ENCODE measurements around the gene FAT1.

FAT1 gene

DNA sequence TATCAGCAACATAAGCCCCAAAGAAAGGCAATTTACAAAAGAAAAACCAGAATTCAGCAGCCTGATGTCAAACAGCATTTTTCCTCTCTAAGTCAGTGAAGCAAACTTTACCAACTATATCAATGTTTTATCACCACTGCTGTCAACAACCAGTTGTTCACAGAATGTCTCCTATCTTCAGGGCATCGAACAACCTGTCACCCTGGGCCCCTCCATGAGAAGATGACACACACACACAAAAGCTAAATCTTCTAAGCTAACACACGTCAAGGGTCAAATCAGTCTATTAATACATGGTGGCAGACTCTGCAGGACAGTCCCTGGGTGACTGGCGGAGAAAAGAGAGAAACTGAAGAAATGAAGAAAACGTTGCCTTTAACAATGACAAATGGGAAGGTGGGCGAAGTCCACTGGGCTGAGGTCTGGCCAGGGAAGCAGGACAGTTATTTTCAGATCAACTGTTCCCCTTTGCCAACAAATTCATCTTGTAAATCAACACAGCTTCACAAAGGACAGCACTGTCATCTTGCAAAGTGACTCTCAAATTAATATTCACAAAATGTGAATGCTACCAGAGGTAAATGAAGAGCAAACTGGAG is 13.0 kb downstream of the FAT1 start:
- no peak overlapping the region for H3K27ac ChIP-seq
- no peak for TF ChIP-seq CTCF (conservative IDR thresholded peaks at IDR 0.05)

GRCh38 chr4:186709517-186709916 is 14.1 kb downstream of the FAT1 start:
- TF ChIP-seq CTCF (conservative IDR thresholded peaks at IDR 0.05): no peak

DNA sequence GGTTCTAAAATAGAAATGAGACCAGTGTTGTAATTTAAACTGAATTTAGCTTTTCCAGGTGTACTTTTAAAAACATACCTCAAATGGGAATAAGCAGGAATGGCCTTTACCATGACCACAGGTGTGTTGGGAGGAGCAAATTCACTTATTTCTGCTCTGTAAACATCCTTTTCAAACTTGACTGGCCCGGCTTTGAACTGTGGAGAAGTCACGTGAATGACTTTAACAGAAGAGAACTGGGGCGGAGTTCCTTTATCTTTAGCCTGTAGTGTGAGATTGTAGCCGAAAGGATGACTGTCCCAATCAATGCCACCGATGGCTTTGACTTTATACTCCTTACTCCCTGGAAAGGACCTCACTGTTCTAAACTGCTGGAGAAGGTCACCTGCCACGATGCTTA is 15.1 kb downstream of the FAT1 start:
- no peak for TF ChIP-seq CTCF (conservative IDR thresholded peaks at IDR 0.05)

More at GRCh38 chr4:186709517-186709916, 14.1 kb downstream of the FAT1 start:
- no peak overlapping the region for H3K27ac ChIP-seq

GRCh38 chr4:186707996-186708395 is 15.7 kb downstream of the FAT1 start:
- no peak overlapping the region for H3K27ac ChIP-seq

More for the DNA sequence above, 15.1 kb downstream of the FAT1 start:
- H3K27ac ChIP-seq: no peak overlapping the region

GRCh38 chr4:186707574-186707973 is 16.1 kb downstream of the FAT1 start:
- TF ChIP-seq CTCF (conservative IDR thresholded peaks at IDR 0.05): no peak

More at GRCh38 chr4:186707996-186708395, 15.7 kb downstream of the FAT1 start:
- TF ChIP-seq CTCF (conservative IDR thresholded peaks at IDR 0.05): no peak

GRCh38 chr4:186704057-186704456 is 19.6 kb downstream of the FAT1 start:
- H3K27ac ChIP-seq: no peak overlapping the region
- no peak for TF ChIP-seq CTCF (conservative IDR thresholded peaks at IDR 0.05)

More at GRCh38 chr4:186707574-186707973, 16.1 kb downstream of the FAT1 start:
- H3K27ac ChIP-seq: no peak overlapping the region

DNA sequence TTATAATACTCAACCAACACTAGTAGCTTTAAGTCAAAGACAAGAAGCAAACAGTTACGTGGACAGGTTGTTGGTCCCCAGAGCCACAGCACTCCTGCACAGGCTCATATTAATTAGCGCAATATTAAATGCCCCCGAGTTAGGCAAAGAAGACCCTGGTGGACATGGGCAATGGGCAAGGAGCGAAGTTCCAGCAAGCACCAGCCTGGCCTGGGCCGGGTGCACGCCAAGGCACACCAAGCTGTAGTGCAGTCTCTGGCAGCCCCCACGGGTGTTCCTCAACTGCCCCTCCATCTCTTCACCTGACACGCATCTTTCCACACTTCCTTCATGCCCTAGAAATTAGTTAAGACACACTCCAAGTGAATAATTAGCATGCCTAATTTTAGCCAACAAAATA is 20.1 kb downstream of the FAT1 start:
- no peak overlapping the region for H3K27ac ChIP-seq
- no peak for TF ChIP-seq CTCF (conservative IDR thresholded peaks at IDR 0.05)
